ENCODE data around the gene DYRK1A.

GRCh38 chr21:37395961-37396360 lies 29.4 kb downstream of the DYRK1A start:
- TF ChIP-seq EZH2phosphoT487 (conservative IDR thresholded peaks at IDR 0.05; ENCODE audit: low read length) = no peak
- TF ChIP-seq, protein P1, sequence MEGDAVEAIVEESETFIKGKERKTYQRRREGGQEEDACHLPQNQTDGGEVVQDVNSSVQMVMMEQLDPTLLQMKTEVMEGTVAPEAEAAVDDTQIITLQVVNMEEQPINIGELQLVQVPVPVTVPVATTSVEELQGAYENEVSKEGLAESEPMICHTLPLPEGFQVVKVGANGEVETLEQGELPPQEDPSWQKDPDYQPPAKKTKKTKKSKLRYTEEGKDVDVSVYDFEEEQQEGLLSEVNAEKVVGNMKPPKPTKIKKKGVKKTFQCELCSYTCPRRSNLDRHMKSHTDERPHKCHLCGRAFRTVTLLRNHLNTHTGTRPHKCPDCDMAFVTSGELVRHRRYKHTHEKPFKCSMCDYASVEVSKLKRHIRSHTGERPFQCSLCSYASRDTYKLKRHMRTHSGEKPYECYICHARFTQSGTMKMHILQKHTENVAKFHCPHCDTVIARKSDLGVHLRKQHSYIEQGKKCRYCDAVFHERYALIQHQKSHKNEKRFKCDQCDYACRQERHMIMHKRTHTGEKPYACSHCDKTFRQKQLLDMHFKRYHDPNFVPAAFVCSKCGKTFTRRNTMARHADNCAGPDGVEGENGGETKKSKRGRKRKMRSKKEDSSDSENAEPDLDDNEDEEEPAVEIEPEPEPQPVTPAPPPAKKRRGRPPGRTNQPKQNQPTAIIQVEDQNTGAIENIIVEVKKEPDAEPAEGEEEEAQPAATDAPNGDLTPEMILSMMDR (IDR thresholded peaks at IDR 0.05; ENCODE audit: insufficient read depth, low read length, poor library complexity, severe bottlenecking) = no peak
